Liver (tissue), 9 donors: ENCODE measurements around the gene FRG2. TPM values are rescaled to one million over a fixed set of nuclear protein-coding genes. Genes with fewer than 3 reads are reported as not detected.
"Not testable (repeated sequence)": the region's sequence is repeated elsewhere in the genome, so short reads cannot be mapped to it uniquely, and the experiment has no call there.

Experiments used
- DNase-seq: peaks from one replicate; pipeline ENCODE4 v3.0.0-alpha.2; 2017; ENCODE audit warnings: low spot score
- H3K27ac ChIP-seq, 2 donors: one replicate each; pipeline ENCODE4 v1.7.0; 2013; ENCODE audit warnings: inconsistent platforms in 2 of 2, low read length in 2 of 2, control low read depth in 1 of 2, low read depth in 1 of 2, mild to moderate bottlenecking in 1 of 2
- H3K27me3 ChIP-seq, 4 donors: one replicate each; pipeline versions ENCODE4 v1.6.1 to v1.7.0; 2013; ENCODE audit warnings: low read length in 3 of 4, inconsistent platforms in 1 of 4, mild to moderate bottlenecking in 1 of 4, moderate library complexity in 1 of 4; ENCODE audit not compliant: control insufficient read depth in 4 of 4, insufficient read depth in 4 of 4
- H3K36me3 ChIP-seq, 4 donors: one replicate each; pipeline versions ENCODE4 v1.6.1 to v1.7.0; 2013; ENCODE audit warnings: low read length in 3 of 4, mild to moderate bottlenecking in 3 of 4, low read depth in 1 of 4, moderate library complexity in 1 of 4; ENCODE audit not compliant: control insufficient read depth in 4 of 4, insufficient read depth in 3 of 4
- H3K4me1 ChIP-seq, 4 donors: one replicate each; pipeline versions ENCODE4 v1.6.1 to v1.7.0; 2013; ENCODE audit warnings: low read length in 3 of 4, mild to moderate bottlenecking in 3 of 4, moderate library complexity in 1 of 4; ENCODE audit not compliant: control insufficient read depth in 4 of 4, insufficient read depth in 4 of 4
- H3K4me3 ChIP-seq, 3 donors: one replicate each; pipeline versions ENCODE4 v1.6.1 to v1.7.0; 2013; ENCODE audit warnings: low read length in 3 of 3, control low read depth in 1 of 3, low read depth in 1 of 3, mild to moderate bottlenecking in 1 of 3
- H3K9ac ChIP-seq, 2 donors: one replicate each; pipeline ENCODE4 v1.7.0; 2013; ENCODE audit warnings: low read length in 2 of 2, mild to moderate bottlenecking in 2 of 2, moderate library complexity in 2 of 2, control low read depth in 1 of 2, low read depth in 1 of 2
- H3K9me3 ChIP-seq, 4 donors: one replicate each; pipeline versions ENCODE4 v1.6.1 to v1.7.0; 2013; ENCODE audit warnings: low read length in 3 of 4; ENCODE audit not compliant: control insufficient read depth in 4 of 4
- ATF3 ChIP-seq: IDR thresholded peaks from 2 replicates; pipeline ENCODE4 v1.6.1; 2016; ENCODE audit warnings: antibody characterized with exemption
- CTCF ChIP-seq: fragments of 150-350 bp; IDR thresholded peaks from 2 replicates; pipeline ENCODE4 v1.5.1; 2017; ENCODE audit warnings: improper control_type of control experiment, low read depth, low read length; ENCODE audit not compliant: missing input control
- EGR1 ChIP-seq, 2 donors: IDR thresholded peaks; 2 replicates each; pipeline ENCODE4 v1.6.1; 2016 to 2018; ENCODE audit warnings: antibody characterized with exemption in 2 of 2, low read depth in 2 of 2
- FOXA1 ChIP-seq: IDR thresholded peaks from 2 replicates; pipeline ENCODE4 v1.6.1; 2016; ENCODE audit warnings: antibody characterized with exemption
- GABPA ChIP-seq, 2 donors: IDR thresholded peaks in 1 of 2; conservative IDR thresholded peaks in 1 of 2; 2 replicates each; pipeline ENCODE4 v1.6.1; 2016; ENCODE audit warnings: antibody characterized with exemption in 2 of 2, mild to moderate bottlenecking in 1 of 2, moderate library complexity in 1 of 2
- HNF4A ChIP-seq, 2 donors: conservative IDR thresholded peaks; 2 replicates each; pipeline ENCODE4 v1.6.1; 2016; ENCODE audit warnings: antibody characterized with exemption in 2 of 2, mild to moderate bottlenecking in 2 of 2
- JUND ChIP-seq, 2 donors: IDR thresholded peaks; 2 replicates each; pipeline ENCODE4 v1.6.1; 2016; ENCODE audit warnings: antibody characterized with exemption in 2 of 2
- REST ChIP-seq: IDR thresholded peaks from 2 replicates; pipeline ENCODE4 v1.6.1; 2016; ENCODE audit warnings: antibody characterized with exemption, mild to moderate bottlenecking
- RXRA ChIP-seq, 2 donors: IDR thresholded peaks; 2 replicates each; pipeline ENCODE4 v1.6.1; 2017 to 2018; ENCODE audit warnings: antibody characterized with exemption in 2 of 2, mild to moderate bottlenecking in 1 of 2
- SP1 ChIP-seq: IDR thresholded peaks from 2 replicates; pipeline ENCODE4 v1.6.1; 2018; ENCODE audit warnings: antibody characterized with exemption, mild to moderate bottlenecking
- TAF1 ChIP-seq: conservative IDR thresholded peaks from 2 replicates; pipeline ENCODE4 v1.6.1; 2016; ENCODE audit warnings: antibody characterized with exemption, mild to moderate bottlenecking
- YY1 ChIP-seq: IDR thresholded peaks from 2 replicates; pipeline ENCODE4 v1.6.1; 2016; ENCODE audit warnings: antibody characterized with exemption, mild to moderate bottlenecking
- ZBTB33 ChIP-seq: IDR thresholded peaks from 2 replicates; pipeline ENCODE4 v1.6.1; 2016; ENCODE audit warnings: antibody characterized with exemption
- WGBS: extraction: QIAGEN DNeasy Blood & Tissue Kit; methylation state at CpG from one replicate; pipeline ENCODE4 v1.1.7; 2013; 5-methylcytosine and 5-hydroxymethylcytosine counted together
- polyA plus RNA-seq, 2 donors: library from polyadenylated mRNA; stranded (reverse) in 1 of 2; unstranded in 1 of 2; fragments of 200-250 nt in 1 of 2; fragments of >200 nt in 1 of 2; fragmentation: Nextera tagmentation in 1 of 2; extraction: Ambion mirVana in 1 of 2; gene quantifications; one replicate each; pipeline versions ENCODE4 v1.2.1 to v1.2.3, GENCODE V29; 2013 to 2015
- total RNA-seq, 2 donors: library from RNA; depleted of rRNA; stranded (reverse); fragments of >200 nt; gene quantifications; one replicate each; pipeline ENCODE4 v1.2.3, GENCODE V29; 2014
- donor health status: healthy.
- donor health status: healthy.
- donor health status: healthy.
- donor health status: healthy.
- donor health status: healthy.

FRG2 gene
- total and polyA plus RNA-seq, 4 donors: not detected

GRCh38 chr4:190015538-190016368, 11.3 kb downstream of the FRG2 start:
- 8% methylated on average over 43 of the region's 43 CpGs for WGBS
- DNase-seq: no peak
- TF ChIP-seq EGR1 (IDR thresholded peaks at IDR 0.05; ENCODE audit: low read depth in 2 of 2): no peak
- H3K9ac ChIP-seq: no peak overlapping the region
- H3K36me3 ChIP-seq: no peaks in the 10 kb centered on the region
- no peak overlapping the region for H3K4me3 ChIP-seq
- peaks cover 0 to 21% (median 6%) of the 10 kb centered on the region in 4 donors for H3K4me1 ChIP-seq
- H3K27me3 ChIP-seq: peaks cover 0 to 20% (median 9%) of the 10 kb centered on the region in 4 donors
- no peak overlapping the region for H3K27ac ChIP-seq
- no peaks in the 10 kb centered on the region for H3K9me3 ChIP-seq

- Histone ChIP-seq H3K36me3 (no peaks in the 10 kb centered on the region), H3K4me3 (no peak overlapping the region), H3K27ac (no peak overlapping the region), H3K4me1 (peaks cover 0 to 21% (median 6%) of the 10 kb centered on the region in 4 donors), H3K9ac (no peak overlapping the region), H3K9me3 (no peaks in the 10 kb centered on the region), H3K27me3 (peaks cover 0 to 16% (median 8%) of the 10 kb centered on the region in 4 donors)
- WGBS: 10% methylated on average over 76 of the region's 76 CpGs
- no peak for DNase-seq
- no peak for TF ChIP-seq RXRA (IDR thresholded peaks at IDR 0.05)
- no peak for TF ChIP-seq HNF4A (conservative IDR thresholded peaks at IDR 0.05)
- TF ChIP-seq CTCF: no peak
- TF ChIP-seq EGR1 (IDR thresholded peaks at IDR 0.05; ENCODE audit: low read depth in 2 of 2): no peak
- no peak for TF ChIP-seq JUND (IDR thresholded peaks at IDR 0.05)
- no peak for TF ChIP-seq ZBTB33
- no peak for TF ChIP-seq REST
- no peak for TF ChIP-seq SP1
- no peak for TF ChIP-seq GABPA (IDR thresholded peaks at IDR 0.05 in 1 of 2, conservative IDR thresholded peaks at IDR 0.05 in 1 of 2)
- TF ChIP-seq FOXA1: no peak
- no peak for TF ChIP-seq YY1
- no peak for TF ChIP-seq TAF1
- TF ChIP-seq ATF3: no peak
These were observed 12.1 kb downstream of the FRG2 start for GRCh38 chr4:190014771-190015537.

- H3K36me3 ChIP-seq, H3K4me1 ChIP-seq, H3K4me3 ChIP-seq, H3K27me3 ChIP-seq, H3K27ac ChIP-seq, DNase-seq, H3K9me3 ChIP-seq, H3K9ac ChIP-seq: not testable (repeated sequence)
- WGBS: 83% methylated on average over 3 of the region's 3 CpGs
These were observed 37.1 kb downstream of the FRG2 start for GRCh38 chr4:189989941-189990340.
